T-helper 2 cell treated with Interferon-gamma antibody and Interleukin-4, amounts not matched to agents 5 μg/mL and 100 μg/mL, for 36 hours (primary cell): Measurements from ENCODE around the gene ADRM1.

ENCODE experiments used
- DNase-seq: peaks from one replicate; pipeline ENCODE4 v3.0.0; 2021; ENCODE audit warnings: low spot score
- H3K27ac Mint-ChIP-seq: one replicate; pipeline ENCODE4 v1.8.0; 2021; ENCODE audit warnings: mild to moderate bottlenecking, mixed read lengths
- H3K27me3 Mint-ChIP-seq: one replicate; pipeline ENCODE4 v1.8.0; 2021; ENCODE audit warnings: low read depth, mixed read lengths
- H3K36me3 Mint-ChIP-seq: one replicate; pipeline ENCODE4 v1.8.0; 2021; ENCODE audit warnings: low read depth, mixed read lengths
- H3K4me1 Mint-ChIP-seq: one replicate; pipeline ENCODE4 v1.8.0; 2021; ENCODE audit warnings: low read depth, mixed read lengths
- H3K4me3 Mint-ChIP-seq: one replicate; pipeline ENCODE4 v1.8.0; 2022; ENCODE audit warnings: mild to moderate bottlenecking, moderate library complexity, mixed read lengths
- H3K9me3 Mint-ChIP-seq: one replicate; pipeline ENCODE4 v1.8.0; 2021; ENCODE audit warnings: mixed read lengths

The ADRM1 gene

DNA sequence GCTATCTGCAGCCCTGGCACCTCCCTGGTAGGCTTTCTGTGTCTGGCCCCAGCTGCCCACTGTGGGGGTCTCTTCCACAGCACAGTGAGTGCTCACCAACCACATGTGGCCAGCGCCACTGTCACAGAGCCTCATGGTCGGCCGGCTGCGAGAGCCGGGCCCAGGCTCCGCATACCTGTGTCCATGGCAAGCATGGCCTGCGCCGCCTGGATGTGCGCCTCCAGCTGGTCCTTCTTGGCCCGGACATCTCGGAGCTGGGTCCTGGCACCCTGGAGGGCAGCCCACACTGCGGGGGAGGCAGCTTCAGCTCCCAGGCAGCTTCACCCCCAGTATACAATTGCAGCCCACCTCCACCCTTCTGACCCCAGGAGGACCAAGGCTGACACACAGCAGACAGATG, 13.0 kb downstream of the ADRM1 start:
- H3K9me3 Mint-ChIP-seq, result no peaks in the 10 kb centered on the region
- no peaks in the 10 kb centered on the region for H3K4me1 Mint-ChIP-seq
- no peak for DNase-seq
- no peaks in the 10 kb centered on the region for H3K36me3 Mint-ChIP-seq
- no peak overlapping the region for H3K4me3 Mint-ChIP-seq
- H3K27ac Mint-ChIP-seq, result no peak overlapping the region
- no peaks in the 10 kb centered on the region for H3K27me3 Mint-ChIP-seq

DNA sequence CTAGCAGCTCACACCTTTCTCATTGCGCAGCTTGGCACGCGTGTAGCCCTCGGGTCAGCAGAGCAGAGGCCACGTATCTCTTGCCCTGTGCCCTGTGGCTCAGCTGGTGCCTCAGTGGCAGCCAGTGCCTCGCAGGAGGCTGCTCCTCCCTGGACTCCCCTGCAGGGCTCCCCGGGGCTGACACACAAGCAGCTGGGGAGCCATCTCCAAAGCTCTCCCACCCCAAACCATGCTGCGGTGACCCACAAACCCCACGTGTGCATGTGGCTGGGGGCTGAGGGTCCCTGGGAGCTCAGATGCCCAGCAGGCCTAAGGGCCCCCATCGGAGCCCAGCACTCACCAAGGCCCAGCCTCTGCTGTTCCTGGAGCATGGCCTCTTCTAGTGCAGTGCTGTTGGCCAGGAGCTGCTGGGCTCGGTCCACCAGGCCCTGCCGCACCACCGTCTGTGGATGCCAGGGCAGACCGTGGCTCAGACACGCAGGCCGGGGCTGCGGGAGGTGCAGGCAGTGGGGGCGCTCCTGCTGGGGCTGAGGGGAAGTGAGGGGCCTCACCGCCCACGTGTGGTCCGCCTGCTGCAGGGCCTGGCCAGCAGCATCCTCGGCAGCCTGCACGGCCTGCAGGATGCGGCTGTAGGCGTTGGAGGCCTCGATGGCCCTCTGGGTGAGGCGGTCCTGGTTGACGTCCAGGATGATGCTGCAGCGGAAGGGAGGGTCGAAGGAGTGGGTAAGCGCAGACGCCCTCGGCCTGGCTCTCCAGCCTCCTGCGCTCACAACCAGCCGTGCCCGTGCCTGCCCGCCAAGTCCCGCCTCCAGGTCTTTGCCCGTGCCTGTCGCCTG, 13.8 kb downstream of the ADRM1 start:
- no peaks in the 10 kb centered on the region for H3K4me1 Mint-ChIP-seq
- no peak overlapping the region for H3K4me3 Mint-ChIP-seq
- no peaks in the 10 kb centered on the region for H3K27me3 Mint-ChIP-seq
- H3K9me3 Mint-ChIP-seq, result no peaks in the 10 kb centered on the region
- DNase-seq, result no peak
- no peak overlapping the region for H3K27ac Mint-ChIP-seq
- no peaks in the 10 kb centered on the region for H3K36me3 Mint-ChIP-seq

DNA sequence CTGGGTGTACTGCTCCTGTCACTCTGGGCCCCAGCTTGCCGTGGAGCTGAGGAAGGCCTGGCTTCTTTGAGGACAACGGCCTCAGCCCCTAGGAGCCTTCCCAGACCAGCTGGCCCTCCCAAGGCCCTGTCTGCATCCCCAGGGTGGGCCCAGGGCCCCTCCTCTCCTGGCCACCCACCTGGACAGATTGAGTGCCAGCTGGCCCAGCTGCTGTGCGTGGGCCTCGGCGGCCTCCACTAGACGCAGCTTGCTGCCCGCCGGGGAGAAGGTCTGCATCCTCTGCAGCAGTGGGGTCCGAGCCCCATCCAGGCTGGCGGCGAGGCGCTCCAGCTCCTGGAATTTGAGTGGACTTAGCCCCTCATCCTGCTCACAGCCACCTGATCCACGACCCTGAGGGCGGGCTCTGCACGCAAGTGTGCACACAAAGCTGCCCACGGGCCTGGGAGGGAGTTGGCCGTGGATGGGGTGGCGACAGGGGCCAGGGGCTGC, 14.4 kb downstream of the ADRM1 start:
- no peak for DNase-seq
- H3K27ac Mint-ChIP-seq, result no peak overlapping the region
- no peaks in the 10 kb centered on the region for H3K4me1 Mint-ChIP-seq
- no peaks in the 10 kb centered on the region for H3K36me3 Mint-ChIP-seq
- H3K9me3 Mint-ChIP-seq, result no peaks in the 10 kb centered on the region
- H3K27me3 Mint-ChIP-seq, result no peaks in the 10 kb centered on the region
- H3K4me3 Mint-ChIP-seq, result no peak overlapping the region

DNA sequence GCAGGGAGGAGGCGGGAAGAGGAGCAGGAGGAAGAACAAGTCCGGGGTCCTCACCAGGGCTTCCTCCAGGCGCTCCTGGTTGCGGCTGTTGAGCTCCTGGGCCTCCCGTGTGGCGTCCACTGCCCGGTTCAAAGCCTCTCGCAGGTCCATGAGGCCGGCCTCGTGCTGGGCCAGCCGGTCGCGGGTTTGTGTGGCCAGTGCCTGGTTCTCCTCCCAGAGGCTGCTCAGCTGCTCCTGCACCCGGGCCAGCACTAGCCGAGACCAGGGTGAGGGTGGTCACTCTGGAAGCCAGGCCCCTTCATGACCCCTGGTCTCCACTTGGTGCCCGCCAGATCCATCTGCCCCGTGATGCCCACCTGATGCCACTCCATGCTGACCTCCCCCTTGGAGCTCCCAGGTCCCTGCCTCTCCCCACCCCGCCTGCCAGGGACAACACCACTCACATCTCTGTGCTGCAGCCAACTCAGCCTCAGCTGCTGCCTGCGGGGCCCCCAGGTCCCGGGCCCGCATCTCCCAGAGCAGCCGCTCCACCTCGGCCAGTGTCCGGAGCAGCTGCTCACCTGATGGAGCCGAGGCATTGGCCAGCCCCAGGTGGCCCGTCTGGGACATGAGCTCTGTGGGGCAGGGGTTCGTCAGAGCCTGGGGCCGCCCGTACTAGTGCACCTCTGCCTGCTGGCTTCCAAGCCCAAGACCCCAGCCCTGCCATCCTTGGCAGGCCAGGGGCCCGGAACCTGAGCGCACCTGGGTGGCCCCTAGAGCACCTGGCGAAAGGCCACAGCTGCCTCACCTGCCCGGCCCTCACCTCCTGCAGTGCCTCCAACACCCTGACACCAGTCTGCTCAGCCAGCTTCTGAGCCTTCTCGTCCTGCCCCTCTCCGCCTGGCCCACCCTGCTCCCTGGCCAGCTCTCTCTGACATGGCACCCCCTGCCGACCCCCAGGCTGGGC, 15.9 kb downstream of the ADRM1 start:
- peak overlapping the region; percentile 31 for H3K27ac Mint-ChIP-seq
- no peaks in the 10 kb centered on the region for H3K27me3 Mint-ChIP-seq
- no peak overlapping the region for H3K4me3 Mint-ChIP-seq
- no peaks in the 10 kb centered on the region for H3K4me1 Mint-ChIP-seq
- H3K9me3 Mint-ChIP-seq, result no peaks in the 10 kb centered on the region
- H3K36me3 Mint-ChIP-seq, result no peaks in the 10 kb centered on the region
- DNase-seq, result no peak

DNA sequence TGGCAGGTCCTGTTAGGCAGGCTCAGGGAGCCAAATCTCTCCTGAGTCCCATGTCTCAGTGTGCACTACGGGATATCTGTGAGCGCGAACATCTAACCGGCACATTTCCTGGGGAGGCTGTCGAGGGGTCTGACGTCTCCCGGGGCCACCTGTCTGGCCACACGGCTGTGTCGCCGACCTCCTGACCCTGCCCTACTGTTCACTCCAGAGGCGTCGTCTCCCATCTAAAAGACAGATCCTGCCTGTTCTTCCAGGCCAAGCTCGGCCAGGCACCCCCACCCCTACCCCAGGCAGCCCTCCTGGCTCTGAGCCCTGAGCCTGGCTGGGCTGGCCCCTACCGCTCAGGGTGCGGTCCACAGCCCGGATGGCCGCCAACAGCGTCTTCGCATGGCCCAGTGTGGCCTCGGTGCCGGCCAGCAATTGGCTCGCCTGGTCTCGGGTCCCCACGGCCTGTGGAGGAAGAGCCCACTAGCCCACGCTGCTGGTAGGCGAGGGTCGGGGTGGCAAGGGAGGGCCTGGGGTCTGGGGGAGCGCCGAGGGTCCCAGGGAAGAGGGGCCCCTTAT, 16.6 kb downstream of the ADRM1 start:
- H3K4me3 Mint-ChIP-seq, result no peak overlapping the region

DNA sequence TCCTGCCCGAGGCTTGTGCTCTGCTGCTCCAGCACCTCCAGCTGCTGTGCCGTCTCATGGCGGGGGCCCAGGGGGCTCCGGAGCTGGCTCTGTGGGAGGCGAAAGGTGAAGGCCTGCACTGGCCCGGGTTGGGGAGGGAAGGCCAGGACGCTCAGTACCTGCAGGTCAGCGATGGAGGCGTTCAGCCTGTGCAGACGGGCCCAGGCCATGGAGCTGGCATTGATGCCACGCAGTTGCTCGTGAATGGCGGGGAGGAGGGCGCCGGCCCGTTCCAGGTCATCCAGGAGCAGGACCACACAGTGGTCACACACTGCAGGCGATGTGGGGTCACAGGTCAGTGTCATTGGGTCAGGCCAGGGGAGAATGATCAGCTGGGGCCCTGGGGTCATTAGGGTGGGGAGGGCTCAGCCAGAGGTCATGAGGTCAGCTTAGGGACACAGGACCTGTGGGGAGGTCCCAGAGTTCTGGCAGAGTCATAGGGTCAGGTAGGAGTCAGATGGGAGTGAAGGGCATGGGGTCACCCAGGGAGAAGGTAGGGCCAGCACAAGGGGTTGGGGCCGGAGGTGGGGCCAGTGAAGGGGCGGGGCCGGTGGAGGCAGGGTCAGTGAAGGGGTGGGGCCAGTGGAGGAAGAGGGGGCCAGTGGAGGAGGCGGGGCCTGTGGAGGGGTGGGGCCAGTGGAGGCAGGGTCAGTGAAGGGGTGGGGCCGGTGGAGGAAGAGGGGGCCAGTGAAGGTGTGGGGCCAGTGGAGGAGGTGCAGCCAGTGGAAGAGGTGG, 18.0 kb downstream of the ADRM1 start:
- H3K4me1 Mint-ChIP-seq, result no peaks in the 10 kb centered on the region
- H3K27me3 Mint-ChIP-seq, result no peaks in the 10 kb centered on the region
- H3K36me3 Mint-ChIP-seq, result no peaks in the 10 kb centered on the region
- no peak overlapping the region for H3K4me3 Mint-ChIP-seq
- no peak overlapping the region for H3K27ac Mint-ChIP-seq
- no peaks in the 10 kb centered on the region for H3K9me3 Mint-ChIP-seq
- no peak for DNase-seq

More for the DNA sequence above, 16.6 kb downstream of the ADRM1 start:
- H3K4me1 Mint-ChIP-seq, result no peaks in the 10 kb centered on the region
- no peak for DNase-seq
- no peaks in the 10 kb centered on the region for H3K27me3 Mint-ChIP-seq
- H3K9me3 Mint-ChIP-seq, result no peaks in the 10 kb centered on the region
- no peaks in the 10 kb centered on the region for H3K36me3 Mint-ChIP-seq
- no peak overlapping the region for H3K27ac Mint-ChIP-seq

DNA sequence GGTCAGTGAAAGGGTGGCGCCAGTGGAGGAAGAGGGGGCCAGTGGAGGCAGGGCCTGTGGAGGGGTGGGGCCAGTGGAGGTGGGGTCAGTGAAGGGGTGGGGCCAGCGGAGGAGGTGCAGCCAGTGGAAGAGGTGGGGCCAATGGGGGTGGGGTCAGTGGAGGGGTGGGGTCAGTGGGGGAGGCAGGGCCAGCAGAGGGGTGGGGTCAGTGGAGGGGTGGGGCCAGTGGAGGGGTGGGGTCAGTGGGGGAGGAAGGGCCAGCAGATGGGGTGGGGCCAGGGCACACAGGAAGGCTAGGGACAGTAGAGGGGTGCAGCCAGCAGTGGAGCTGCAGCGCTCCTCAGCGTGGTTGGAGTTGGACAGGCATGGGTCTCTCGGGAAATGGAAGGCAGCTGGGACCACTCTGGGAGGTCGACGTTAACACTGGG, 18.7 kb downstream of the ADRM1 start:
- H3K27ac Mint-ChIP-seq, result no peak overlapping the region
- H3K4me3 Mint-ChIP-seq, result no peak overlapping the region
- H3K9me3 Mint-ChIP-seq, result no peaks in the 10 kb centered on the region
- H3K27me3 Mint-ChIP-seq, result no peaks in the 10 kb centered on the region
- no peaks in the 10 kb centered on the region for H3K4me1 Mint-ChIP-seq
- DNase-seq, result no peak
- no peaks in the 10 kb centered on the region for H3K36me3 Mint-ChIP-seq

DNA sequence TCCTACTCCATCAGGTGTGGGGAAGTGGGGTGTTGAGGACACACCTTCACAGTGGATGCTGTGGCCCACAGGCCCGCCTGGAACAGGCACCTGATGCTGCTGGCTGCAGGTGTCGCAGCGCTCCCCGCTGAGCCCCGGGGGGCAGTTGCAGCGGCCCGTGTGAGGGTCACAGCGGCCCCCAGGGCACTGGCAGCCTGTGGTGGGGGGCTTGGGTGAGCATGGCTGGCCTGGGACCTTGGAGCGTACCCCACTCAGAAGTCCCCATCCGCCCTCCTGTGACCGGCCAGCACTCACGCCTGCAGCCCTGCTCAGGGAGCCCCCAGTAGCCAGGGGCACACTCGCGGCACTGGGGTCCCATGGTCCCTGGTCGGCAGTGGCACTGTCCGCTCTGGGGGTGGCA, 19.2 kb downstream of the ADRM1 start:
- Mint-ChIP-seq H3K9me3 (no peaks in the 10 kb centered on the region), H3K4me3 (no peak overlapping the region), H3K27ac (no peak overlapping the region), H3K27me3 (no peaks in the 10 kb centered on the region), H3K36me3 (no peaks in the 10 kb centered on the region), H3K4me1 (no peaks in the 10 kb centered on the region)
- DNase-seq, result no peak

DNA sequence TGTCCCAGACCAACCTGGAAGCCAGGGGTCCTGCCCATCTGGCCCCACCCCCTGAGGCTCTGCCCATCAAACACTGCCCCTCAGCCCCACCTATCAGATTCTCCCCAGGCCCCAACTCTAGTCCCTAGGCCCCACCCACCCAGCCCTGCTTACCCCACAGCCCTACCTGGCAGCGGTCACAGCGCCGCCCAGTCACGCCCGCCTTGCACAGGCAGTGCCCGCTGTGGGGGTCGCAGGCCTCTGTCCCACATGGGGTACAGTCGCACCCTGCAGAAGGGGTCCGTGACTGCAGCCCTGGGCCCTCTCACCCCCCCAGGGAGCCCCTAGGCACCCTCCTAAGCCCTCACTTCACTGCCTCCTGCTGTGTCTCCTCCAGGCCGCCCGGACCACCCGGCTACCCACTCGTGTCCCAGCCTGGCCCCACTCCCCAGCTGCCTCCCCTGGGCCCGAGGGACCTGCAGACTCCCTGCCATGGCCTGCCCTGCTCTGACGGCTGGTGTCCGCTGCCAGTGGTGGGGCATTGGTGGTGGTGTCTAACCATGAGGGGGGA, 19.8 kb downstream of the ADRM1 start:
- DNase-seq, result no peak
- no peaks in the 10 kb centered on the region for H3K36me3 Mint-ChIP-seq
- no peak overlapping the region for H3K27ac Mint-ChIP-seq
- H3K4me1 Mint-ChIP-seq, result no peaks in the 10 kb centered on the region
- H3K27me3 Mint-ChIP-seq, result no peaks in the 10 kb centered on the region
- H3K4me3 Mint-ChIP-seq, result no peak overlapping the region
- no peaks in the 10 kb centered on the region for H3K9me3 Mint-ChIP-seq

DNA sequence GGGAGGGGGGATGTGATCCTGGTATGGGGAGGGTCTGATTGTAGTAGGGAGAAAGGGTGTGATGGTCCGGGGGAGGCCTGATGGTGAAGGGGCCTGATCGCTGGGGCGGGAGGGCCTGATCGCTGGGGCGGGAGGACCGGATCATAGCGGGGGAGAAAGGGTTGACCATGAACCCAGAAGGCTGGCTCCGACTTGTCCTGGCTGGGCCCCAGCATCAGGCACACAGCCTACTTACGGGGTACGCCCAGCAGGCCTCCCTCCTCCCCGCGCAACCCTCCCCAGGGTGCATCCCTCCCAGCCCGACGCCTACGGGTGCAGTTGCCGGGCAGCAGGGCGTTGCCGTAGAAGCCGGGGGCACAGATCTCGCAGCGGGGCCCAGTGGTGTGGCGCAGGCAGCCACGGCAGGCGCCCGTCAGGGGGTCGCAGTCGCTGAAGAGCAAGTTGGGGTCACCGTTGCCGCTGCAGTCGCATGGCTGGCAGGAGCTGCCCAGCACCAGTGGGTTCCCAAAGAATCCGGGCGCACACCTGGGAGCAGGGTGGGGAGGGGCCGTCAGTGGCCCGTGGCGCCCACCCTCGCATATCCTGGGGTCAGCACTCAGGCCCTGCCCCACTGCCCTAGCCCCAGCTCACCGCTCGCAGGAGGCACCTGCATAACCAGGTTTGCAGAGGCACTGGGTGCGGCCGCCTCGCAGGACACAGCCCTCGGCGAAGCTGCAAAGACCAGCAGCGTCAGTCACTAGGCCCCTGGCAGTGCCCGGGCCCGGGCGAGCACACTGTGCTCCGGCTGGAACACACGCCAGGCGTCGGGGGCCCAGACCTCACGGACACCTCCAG, 20.6 kb downstream of the ADRM1 start:
- H3K4me1 Mint-ChIP-seq, result no peaks in the 10 kb centered on the region
- no peak overlapping the region for H3K27ac Mint-ChIP-seq
- H3K27me3 Mint-ChIP-seq, result no peaks in the 10 kb centered on the region
- H3K9me3 Mint-ChIP-seq, result no peaks in the 10 kb centered on the region
- no peak for DNase-seq
- no peak overlapping the region for H3K4me3 Mint-ChIP-seq
- no peaks in the 10 kb centered on the region for H3K36me3 Mint-ChIP-seq

DNA sequence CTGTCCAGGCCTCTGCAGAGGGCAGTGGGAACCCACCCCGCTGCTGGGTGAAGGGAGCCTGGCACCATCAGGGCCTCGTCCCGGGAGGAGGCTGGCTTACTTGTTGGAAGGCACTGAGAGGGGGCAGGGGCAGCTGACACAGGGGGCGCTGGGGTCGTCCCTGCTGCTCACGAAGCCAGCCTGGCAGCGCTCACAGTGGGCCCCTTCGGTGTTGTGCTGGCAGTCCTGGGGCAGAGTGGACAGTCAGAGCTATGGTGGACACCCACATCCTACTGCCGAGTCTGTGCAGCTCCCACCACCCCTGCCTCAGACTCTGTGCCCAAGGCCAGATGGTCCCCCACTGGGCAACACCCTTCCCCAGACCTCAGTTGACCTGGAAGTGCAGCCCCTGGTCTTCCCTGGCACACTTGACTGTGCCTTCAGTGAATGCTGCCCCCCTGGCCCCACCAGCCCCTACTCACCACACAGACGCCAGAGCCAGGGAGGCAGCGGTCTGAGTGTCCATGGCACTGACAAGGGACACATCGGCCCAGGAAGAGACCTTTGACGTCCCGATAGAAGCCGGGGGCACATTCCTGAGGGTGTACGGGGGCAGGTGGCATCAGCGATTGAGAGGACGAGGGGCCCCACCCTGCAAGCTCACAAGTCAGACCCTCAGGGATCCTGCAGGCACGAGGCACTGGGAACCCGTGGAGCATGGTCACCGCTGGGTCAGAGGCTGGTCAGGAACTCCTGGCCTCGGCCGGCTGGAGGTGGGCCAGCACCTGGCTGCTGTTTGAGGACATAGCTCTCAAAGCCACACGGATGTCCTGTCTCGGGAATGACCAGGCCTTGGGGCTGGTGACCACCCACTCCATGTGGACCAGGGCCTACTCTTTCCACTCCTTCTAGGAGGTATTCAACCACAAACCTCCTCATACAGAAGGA, 21.4 kb downstream of the ADRM1 start:
- no peak for DNase-seq
- Mint-ChIP-seq H3K4me1 (no peaks in the 10 kb centered on the region), H3K36me3 (no peaks in the 10 kb centered on the region), H3K9me3 (no peaks in the 10 kb centered on the region), H3K27me3 (no peaks in the 10 kb centered on the region), H3K27ac (no peak overlapping the region), H3K4me3 (no peak overlapping the region)
